Activated CD4-positive, alpha-beta T cell treated with anti-CD3 and anti-CD28 coated beads, Interleukin-2, Interleukin-6, amounts not matched to agents 100 ng/mL and 50 ng/mL, durations not matched to agents 16 hours and 8 hours (primary cell): ENCODE measurements around the gene SORL1-AS1.

Experiments used
- DNase-seq: peaks from one replicate; pipeline ENCODE4 v3.0.0-alpha.2; 2020

The SORL1-AS1 gene

DNA sequence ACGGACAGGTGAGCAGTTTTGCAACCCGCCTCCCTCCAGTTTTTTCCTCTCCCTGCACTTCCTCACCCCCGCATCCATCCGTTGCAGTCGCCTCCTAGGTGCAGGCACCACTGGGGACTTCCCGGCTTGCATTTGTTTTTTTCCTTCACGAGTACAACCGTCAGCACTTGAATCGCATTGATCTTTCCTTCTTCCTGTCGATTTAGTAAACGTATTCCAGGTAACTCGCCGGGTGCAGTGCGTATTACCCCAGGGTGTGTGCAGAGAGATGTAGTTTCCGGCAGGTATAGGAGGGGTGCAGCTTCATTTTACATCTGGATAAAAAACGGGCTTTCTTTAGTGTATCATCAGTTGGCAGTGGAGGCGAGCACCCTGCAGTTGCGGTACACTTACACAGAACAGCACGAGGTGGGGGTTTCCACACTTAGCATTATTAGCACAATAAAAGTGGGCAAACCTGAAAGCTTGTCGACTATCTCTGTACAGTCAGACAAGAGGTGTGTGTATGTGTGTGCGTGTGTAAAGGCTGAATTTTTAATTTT, at the start of gene SORL1-AS1:
TSS of gene SORL1-AS1 (minus strand) at position 359 of the 542 bp plus-strand sequence.
- peak; percentile 53 for DNase-seq

DNA sequence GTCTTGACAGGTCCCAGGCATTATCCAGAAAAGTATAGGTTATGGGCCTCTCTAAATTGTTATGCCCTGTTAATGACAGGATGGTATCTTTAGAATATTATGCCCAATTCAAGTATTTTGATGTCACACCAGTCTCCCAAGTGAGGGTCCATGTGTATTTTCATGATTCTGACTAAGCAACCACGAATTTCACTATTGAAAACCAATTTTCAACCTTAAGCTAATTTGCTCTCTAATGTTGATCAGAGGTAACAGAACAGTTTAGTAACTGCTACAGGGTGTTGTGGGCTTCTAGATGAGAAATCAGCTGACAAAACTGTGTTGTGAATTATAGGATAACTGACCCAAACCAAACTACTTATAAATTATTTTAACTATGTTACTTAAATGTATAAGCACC, 48.0 kb upstream of the SORL1-AS1 start:
- DNase-seq, result no peak

DNA sequence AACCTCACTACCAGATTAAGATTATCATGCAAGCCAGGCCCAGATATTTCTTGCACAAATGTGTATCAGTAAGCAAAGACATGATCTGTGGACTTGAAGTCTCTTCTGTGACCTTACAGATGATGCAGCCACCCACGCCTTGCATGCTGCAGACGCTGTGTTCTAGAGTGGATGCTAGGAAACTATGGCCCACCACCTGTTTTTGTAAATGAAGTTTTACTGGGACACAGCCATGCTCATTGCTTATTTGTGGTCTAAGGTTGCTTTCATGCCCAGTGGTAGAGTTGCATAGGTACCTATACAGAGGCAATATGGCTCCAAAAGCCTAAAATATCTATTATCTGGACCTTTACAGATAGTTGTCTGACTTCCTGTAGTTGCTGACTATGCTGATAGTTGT, 47.5 kb upstream of the SORL1-AS1 start:
- DNase-seq, result no peak

DNA sequence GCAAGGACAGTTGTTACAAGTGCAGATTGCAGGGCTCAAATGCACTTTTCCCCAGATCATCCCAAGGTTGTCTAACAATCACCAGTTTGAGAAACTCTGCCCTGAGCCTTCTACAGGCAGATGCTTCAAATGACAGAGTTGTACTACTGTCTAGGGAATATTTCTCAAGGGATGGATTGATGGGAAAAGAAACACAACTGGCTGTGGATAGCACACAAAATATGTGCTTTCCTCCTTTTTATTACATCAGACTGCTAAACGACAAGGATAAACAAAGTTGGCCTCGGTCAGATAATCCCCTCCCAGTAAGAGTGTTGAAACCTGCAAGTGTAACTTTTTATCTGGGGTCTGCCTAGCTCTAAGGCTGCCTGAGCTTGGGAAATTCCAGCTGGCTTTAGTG, 46.6 kb upstream of the SORL1-AS1 start:
- DNase-seq, result no peak

DNA sequence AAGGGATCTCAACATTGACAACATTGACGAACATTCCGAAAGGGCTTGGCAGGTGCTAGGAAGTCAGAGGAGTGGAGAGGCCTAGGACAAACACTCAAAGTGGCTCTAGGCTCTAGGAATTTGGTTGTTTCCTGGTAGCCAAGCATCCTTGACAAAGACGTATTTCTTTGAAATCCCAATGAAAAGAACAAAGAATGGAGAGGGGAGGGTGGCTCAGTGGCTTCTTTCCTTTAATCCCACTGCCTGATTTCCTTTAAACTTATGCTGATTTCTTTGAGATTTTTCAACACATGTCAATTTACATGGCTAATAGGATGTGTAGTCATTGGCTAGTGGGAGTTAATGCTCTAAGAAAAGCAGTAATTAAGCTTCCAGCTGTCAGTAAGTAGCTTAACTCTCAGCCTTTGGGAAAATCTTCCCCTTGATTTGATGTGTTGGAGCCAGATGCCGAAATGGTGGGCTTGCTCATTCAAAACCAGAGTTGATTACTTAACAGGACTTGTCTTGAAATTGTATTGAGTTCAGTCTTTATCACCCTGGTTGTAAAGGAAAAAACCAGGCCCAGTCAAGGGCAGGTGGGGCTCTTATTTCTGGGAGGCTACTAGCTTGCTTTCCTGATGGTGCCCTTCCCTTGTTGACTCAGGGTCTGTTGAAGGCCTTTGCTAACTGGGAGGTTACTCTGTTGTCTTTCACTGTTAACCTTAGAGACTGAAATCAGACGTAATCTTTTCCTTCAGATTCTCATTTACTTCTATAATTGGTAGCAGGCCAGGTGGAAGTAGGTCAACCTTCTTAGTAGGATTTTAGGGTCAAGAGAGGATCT, 44.6 kb upstream of the SORL1-AS1 start:
- DNase-seq, result no peak

DNA sequence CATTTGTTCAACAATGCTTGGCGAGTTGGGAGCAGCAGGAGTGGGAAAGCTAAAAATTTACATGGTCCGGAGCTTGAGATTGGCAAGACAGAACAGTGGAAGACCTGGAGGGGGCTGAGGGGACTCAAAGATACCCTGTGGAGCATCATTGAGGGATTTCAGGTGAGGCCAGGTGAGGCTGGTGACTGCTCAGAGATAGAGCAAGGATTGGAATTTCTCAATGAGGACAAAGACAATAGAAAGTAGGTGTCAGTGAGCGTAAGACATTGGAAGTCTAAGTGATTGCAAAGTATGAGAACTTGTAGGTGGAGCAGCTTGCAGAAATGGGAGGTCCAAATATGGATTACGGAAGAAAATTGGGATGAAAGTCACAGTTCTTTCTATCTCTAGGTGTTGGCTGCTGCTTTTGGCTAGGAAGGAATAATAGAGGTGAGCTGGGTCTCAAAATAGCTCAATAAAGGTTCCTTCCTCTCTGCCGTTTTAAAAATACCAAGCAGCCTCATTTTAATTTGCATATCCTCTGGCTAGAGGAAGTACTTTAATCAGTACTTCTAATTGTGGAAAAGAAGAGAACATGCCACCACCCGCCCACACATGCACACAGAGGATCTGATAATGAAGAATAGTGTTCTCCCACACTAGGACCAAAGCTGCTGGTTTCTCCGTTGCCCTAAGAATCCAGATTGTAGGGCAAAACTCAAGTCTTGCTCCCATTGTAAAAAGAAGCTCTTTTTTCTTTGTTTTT, 41.8 kb upstream of the SORL1-AS1 start:
- peak; percentile 19 for DNase-seq

DNA sequence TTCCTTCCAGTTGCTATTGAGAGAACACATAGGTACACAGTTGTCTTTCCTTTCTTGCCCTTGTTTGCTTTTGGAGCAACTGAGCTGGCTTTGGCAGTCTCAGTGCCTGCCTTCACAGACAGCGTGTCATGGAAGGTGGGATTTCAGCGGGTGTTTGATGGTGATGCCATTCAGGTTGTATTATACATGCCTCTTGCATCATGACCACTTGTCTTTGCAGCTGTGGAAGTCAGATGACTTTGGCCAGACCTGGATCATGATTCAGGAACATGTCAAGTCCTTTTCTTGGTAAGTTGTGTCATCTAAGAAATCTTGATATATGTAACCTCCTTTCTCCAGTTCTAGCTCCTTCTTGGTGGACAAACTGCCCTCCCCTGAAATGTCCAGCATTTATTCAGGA, 37.1 kb upstream of the SORL1-AS1 start:
- DNase-seq, result no peak

DNA sequence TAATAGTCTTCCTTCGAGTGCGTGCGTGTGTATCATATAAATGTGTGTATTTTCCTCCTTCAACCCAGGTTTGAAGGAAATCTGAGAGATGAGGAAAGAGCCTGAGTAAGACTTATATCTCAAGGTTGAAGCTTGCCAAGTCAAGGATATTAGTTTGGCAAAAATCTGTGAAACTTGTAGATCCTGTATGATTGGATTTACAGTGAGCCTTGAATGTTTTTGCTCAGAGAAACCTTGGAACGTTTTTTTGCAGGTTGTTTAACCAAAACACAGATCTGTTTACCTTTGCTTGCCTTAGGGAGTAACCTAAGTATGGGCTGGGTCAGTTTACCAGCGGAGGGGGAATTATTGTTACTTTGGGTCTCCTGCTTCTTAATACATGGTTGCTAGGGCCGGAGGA, 35.9 kb upstream of the SORL1-AS1 start:
- no peak for DNase-seq

DNA sequence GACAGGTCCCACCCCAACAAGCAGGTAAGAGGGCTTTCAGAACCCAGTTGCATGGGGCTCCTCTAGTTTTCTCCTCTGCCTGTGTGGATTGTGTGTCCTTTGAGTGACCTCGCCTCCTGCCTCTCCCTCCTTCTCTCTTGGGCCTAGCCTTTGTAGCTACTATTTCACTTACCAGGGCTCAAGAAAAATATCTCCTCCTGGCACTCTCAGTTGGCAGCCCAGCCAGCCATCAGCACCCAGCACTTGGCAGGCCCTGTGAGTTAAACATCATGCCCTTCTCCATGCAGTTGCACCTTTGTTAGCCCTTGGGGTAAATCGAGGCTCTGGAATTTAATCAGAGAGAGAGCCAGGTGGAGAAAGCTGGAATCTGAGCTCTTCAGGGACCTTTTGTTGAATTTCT, 35.4 kb upstream of the SORL1-AS1 start:
- no peak for DNase-seq

DNA sequence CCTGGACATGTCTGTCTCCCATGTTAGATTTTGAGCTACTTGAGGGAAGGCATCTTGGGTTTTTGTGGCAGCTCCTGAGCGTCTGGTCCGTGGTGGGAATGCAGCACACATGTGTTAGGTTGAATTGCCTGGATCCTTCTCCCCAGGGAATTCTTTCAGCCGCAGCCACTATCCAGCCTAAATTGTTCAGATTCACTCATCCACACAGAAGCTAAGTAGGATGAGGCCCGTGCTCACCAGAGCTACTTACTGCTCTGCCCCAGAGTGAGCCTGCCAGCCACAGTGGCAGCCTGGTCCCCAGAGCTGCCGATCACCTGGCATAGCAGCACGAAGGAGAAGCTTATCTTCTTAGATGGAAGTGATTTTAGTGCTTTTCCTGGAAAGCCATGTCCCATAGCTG, 34.4 kb upstream of the SORL1-AS1 start:
- no peak for DNase-seq

DNA sequence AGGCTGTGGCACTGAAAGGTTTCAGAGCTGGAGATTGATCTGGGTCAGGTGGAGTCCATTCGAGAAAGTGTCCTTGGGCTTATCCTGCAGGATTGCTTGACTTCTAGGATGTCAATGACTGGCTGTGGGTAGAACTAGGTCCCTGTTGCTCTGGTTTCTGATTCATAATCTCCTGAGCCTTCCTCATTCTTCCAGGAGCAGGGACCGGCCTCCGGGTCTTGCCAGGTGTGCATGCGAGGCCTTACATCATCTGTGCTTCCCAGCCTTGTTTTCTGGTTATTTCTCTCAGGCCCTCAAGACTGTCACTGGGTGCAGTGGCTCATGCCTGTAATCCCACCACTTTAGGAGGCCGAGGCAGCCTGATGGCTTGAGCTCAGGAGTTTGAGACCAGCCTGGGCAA, 33.3 kb upstream of the SORL1-AS1 start:
- DNase-seq, result no peak

DNA sequence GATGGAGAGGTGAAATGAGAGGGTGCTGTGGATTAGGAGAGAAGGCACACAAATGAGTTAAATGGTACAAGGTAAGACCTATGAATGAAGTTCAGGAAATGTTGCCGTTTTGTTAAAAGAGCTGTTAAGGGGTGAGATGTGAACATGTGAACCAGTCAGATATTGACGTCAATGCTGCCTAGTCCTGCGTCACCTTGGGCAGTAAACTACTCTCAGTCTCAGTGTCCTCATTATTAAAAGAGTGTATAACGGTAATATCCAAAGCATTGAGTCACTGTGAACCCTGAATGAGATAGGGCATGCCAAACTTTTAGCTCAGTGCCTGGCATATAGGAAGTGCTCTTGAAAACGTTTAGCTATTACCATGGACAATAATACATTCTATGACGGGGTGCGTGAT, 32.4 kb upstream of the SORL1-AS1 start:
- no peak for DNase-seq

DNA sequence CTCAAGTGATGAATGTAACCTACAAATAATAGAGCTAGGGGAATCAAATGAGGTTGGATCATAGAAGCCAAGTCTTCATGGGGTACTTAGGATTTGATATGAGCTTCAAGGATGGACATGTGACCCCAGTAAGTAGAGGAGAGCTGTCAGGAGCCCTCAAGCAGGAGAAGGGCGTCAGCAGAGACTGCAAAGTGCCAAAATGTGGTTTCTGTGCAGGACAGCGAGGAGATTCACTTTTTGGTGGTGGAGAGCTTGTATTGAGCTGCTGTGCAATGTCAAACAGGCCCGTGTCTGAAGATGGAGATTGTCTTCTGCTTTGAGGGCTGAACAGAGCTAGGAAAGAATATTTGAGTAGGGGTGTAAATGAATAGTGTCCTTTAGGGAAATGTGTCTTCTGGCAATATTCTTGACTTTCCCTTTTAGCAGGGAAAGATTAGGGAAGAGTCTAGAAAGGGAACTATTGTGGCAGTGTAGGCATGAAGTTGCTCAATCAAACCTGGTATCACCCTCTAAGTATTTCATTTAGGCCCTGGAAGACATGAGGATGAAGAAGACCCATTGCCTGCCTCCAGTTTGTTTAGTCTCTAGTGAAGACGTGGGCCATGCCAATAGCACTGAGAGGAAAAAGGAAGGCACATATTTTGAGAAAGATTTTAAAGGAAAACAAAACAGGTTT, 31.2 kb upstream of the SORL1-AS1 start:
- no peak for DNase-seq

DNA sequence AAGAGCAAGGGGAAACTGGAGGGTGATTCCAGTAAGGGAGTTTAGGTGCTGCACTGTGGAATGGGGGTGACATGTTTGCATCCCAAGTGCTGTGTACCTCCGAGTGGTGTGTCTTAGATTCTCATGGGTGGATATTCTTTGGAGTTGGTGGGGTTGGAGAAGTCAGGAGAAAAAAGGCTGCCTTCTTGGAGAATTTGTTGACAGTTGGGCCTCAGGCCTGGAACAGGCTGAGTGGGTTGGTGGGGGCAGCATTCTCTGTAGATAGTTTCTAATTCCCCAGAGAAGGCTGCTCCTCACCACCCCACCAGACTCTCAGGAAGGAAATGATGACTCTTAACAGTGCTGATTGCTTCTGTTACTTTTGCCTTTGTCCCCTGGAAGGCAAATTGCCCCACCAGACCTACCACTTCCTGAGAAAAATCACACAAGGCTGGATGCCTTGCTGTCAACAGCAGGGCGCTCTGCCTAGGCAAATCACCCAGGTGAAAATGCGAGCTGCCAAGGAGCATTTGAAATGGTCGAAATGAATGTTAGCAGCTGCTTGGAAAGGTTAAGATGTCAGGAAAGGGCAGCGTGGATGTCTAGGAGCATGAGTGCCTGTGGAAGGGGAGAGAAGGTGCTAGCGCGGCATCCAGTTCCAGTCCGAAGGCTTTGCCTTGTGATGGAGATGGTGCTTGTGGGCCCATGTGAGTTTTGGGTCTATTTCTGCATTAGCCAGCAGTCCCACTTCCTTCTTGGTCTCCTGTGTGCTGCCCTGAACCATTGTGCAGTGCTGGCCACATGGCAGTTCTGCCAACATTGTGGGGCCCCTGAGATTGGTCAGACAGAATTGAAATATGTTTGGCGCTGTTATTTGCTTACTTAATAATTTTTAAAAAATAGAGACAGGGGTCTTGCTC, 29.7 kb upstream of the SORL1-AS1 start:
- DNase-seq, result peak; percentile 80

DNA sequence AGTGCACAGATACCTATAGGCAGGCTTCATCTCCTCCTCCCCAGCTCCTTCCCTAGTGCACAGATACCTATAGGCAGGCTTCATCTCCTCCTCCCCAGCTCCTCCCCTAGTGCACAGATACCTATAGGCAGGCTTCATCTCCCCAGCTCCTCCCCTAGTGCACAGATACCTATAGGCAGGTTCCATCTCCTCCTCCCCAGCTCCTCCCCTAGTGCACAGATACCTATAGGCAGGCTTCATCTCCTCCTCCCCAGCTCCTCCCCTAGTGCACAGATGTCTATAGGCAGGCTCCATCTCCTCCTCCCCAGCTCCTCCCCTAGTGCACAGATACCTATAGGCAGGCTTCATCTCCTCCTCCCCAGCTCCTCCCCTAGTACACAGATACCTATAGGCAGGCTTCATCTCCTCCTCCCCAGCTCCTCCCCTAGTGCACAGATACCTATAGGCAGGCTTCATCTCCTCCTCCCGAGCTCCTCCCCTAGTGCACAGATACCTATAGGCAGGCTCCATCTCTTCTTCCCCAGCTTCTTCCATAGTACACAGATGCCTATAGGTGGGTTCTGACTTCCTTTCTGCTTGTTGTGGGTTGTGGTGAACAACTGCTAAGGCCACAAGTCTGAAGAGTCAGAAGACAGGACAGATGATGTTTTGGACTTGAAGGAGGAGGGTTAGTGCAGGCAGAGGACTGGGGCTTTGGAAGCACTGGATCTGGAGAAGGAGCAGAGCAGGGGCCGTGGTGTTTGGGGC, 28.9 kb upstream of the SORL1-AS1 start:
- peak; percentile 82 for DNase-seq

DNA sequence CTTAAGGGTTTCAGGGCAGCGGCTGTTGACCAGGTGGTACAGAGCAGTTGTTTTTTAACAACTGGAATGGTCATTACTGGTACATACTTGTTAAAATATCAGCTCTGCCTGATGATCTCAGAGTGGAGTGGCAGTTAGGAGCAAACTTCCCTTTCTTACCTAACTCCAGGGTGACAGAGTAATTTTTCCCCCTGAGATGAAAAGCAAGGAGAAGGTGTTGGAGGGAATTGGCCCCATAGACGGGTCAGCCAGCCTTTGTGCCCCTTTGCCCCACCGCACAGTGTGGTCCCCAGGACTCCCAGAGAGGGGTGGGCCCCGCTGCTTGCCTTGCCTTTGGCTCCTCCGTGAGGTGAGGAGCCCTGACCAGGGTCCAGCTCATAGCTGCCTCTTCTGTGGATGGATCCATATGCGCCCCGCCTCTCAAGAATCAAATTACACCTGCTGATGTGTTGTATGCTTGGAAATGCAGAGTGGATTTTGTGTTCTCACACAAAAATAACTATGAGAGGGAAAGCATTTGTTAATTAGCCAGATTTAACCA, 27.0 kb upstream of the SORL1-AS1 start:
- no peak for DNase-seq

DNA sequence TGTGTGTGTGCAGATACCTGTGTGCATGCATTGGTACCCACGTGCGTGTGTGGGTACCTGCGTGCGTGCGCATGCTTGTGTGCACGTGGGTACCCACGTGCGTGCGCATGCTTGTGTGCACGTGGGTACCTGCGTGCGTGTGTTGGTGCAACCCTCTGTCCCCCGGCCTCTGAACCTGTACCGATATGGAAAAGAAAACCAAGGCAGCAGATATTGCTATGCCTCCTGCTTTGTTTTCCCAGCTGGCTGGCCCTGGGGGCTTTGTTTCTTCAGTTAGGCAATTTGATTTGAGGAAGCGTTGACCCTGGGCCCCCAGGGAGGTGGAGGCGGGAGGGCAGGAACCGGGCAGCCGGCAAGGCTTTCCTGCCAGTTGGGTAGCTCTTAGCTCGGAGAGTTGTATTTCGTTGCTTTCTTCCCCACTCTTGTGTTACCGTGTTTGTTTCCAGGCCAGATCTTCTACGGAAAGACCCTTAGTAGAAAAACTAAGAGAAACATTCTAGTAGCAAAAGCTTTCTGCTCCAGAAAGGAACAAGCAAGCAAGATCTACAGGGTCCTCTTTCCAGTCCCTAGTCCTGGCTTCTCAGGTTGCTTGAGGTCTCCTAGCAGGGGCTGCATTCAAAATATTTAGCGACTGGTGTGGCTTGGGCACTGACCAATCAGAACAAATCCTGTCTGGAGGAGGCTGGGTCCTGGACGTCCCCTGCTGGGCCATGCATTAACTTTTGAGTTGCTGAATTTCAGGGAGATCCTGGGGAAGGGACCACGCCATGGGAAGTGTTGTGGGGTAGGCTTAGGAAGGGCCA, 26.3 kb upstream of the SORL1-AS1 start:
- DNase-seq, result no peak

DNA sequence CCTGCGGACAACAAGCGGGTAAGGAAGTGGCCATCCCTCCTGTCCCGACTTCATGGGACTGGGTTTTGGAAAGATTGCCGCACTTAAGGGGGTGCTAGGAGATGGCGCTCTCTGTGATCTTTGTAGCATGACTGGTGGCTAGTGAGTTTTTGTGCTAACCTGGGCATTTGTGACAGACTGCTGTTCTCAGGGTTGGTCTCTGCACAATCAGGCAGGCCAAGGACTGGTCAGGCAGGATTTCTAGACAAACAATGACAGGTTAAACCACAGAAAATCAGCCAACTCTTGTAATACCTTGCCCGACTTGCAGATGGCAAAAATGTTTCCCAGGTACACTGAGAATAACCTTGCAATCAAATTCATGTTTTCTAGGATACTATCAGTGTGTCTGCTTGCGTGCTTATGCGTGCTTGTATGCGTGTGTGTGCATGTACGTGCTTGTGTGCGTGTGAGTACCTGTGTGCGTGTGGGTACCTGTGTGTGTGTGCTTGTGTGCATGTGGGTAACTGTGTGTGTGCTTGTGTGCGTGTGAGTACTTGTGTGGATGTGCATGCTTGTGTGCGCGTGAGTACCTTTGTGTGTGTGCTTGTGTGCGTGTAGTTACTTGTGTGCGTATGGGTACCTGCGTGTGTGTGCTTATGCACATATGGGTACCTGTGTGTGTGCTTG, 25.6 kb upstream of the SORL1-AS1 start:
- DNase-seq, result no peak

DNA sequence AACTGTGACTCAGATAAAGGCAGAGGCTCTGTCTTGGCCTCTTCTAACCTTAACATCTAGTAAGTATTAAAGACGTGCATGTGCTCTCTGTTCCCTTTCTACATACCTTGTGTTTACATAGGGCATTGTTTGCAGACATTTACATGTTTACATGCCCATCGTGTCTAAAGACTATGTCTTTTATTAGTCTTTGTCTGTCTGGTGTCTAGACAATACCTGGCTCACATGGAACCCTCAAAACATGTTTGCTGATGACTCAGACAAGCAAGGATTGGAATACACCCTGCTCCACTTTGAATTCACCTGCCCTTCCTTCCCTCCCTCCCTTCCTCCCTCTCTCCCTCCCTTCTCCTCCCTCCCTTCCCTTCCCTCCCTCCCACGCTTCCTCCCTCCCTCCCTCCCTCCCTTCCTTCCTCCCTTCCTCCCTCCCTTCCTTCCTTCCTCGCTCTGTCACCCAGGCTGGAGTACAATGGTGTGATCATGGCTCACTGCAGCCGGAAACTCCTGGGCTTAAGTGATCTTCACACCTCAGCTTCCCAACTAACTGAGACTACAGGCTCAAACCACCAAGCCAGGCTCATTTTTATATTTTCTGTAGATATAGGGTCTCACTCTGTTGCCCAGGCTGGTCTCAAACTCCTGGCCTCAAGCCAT, 23.7 kb upstream of the SORL1-AS1 start:
- DNase-seq, result no peak
